CD4-positive, alpha-beta T cell treated with Interleukin-10 for 1 hour (primary cell): Measurements from ENCODE around the gene DRG2.

Experiments used
- DNase-seq: peaks from one replicate; pipeline ENCODE4 v3.0.0-alpha.2; 2020

DRG2 gene

GRCh38 chr17:18144855-18145254 is 57.1 kb downstream of the DRG2 start:
- DNase-seq: no peak

GRCh38 chr17:18145811-18146210 is 58.1 kb downstream of the DRG2 start:
- no peak for DNase-seq

- no peak for DNase-seq
These were observed 58.5 kb downstream of the DRG2 start for GRCh38 chr17:18146259-18146658.

- DNase-seq: no peak
These were observed 59.2 kb downstream of the DRG2 start for GRCh38 chr17:18146980-18147379.

- DNase-seq: no peak
These were observed 60.8 kb downstream of the DRG2 start for GRCh38 chr17:18148586-18148985.

- no peak for DNase-seq
These were observed 63.5 kb downstream of the DRG2 start for GRCh38 chr17:18151290-18151689.

- no peak for DNase-seq
These were observed 67.4 kb downstream of the DRG2 start for GRCh38 chr17:18155179-18155578.

- no peak for DNase-seq
These were observed 68.6 kb downstream of the DRG2 start for GRCh38 chr17:18156171-18156975.

GRCh38 chr17:18156976-18157280 is 69.2 kb downstream of the DRG2 start:
- DNase-seq: no peak
